ENCODE measurements around the gene RFX3.
A peak's percentile ranks its signal among the peaks of the same experiment; 100 is the strongest.

The RFX3 gene

GRCh38 chr9:3401221-3401954 lies 124.4 kb downstream of the RFX3 start:
- no peak for TF ChIP-seq CTCF (IDR thresholded peaks at IDR 0.05; ENCODE audit: low read length, missing control alignments)
- no peak for DNase-seq (ENCODE audit: low read depth)
- no peak overlapping the region for H3K4me3 ChIP-seq (replicated peaks; ENCODE audit: low read depth, low read length)

- DNase-seq (ENCODE audit: low read depth) = no peak
- TF ChIP-seq CTCF (IDR thresholded peaks at IDR 0.05; ENCODE audit: low read length, missing control alignments) = no peak
Observed at GRCh38 chr9:3398232-3398648, 127.6 kb downstream of the RFX3 start.

GRCh38 chr9:3397766-3398165 lies 128.0 kb downstream of the RFX3 start:
- DNase-seq (ENCODE audit: low read depth) = no peak
- no peak overlapping the region for H3K4me3 ChIP-seq (replicated peaks; ENCODE audit: low read depth, low read length)
- TF ChIP-seq CTCF (IDR thresholded peaks at IDR 0.05; ENCODE audit: low read length, missing control alignments) = no peak

More at GRCh38 chr9:3398232-3398648, 127.6 kb downstream of the RFX3 start:
- no peak overlapping the region for H3K4me3 ChIP-seq (replicated peaks; ENCODE audit: low read depth, low read length)

GRCh38 chr9:3391414-3391813 lies 134.4 kb downstream of the RFX3 start:
- no peak for DNase-seq (ENCODE audit: low read depth)
- H3K4me3 ChIP-seq (replicated peaks; ENCODE audit: low read depth, low read length) = no peak overlapping the region
- no peak for TF ChIP-seq CTCF (IDR thresholded peaks at IDR 0.05; ENCODE audit: low read length, missing control alignments)

GRCh38 chr9:3386753-3387152 lies 139.0 kb downstream of the RFX3 start:
- H3K4me3 ChIP-seq (replicated peaks; ENCODE audit: low read depth, low read length) = no peak overlapping the region
- no peak for TF ChIP-seq CTCF (IDR thresholded peaks at IDR 0.05; ENCODE audit: low read length, missing control alignments)
- DNase-seq (ENCODE audit: low read depth) = peak; percentile 33

- no peak for TF ChIP-seq CTCF (IDR thresholded peaks at IDR 0.05; ENCODE audit: low read length, missing control alignments)
- no peak for DNase-seq (ENCODE audit: low read depth)
- H3K4me3 ChIP-seq (replicated peaks; ENCODE audit: low read depth, low read length) = no peak overlapping the region
Observed at GRCh38 chr9:3385871-3386270, 139.9 kb downstream of the RFX3 start.

- H3K4me3 ChIP-seq (replicated peaks; ENCODE audit: low read depth, low read length) = no peak overlapping the region
- TF ChIP-seq CTCF (IDR thresholded peaks at IDR 0.05; ENCODE audit: low read length, missing control alignments) = no peak
- no peak for DNase-seq (ENCODE audit: low read depth)
Observed at GRCh38 chr9:3371842-3372241, 154.0 kb downstream of the RFX3 start.
